Measurements from ENCODE around the gene SRRM5.
"Not testable (repeated sequence)": the region's sequence is repeated elsewhere in the genome, so short reads cannot be mapped to it uniquely, and the experiment has no call there.

SRRM5 gene

GRCh38 chr19:43598445-43599240, 13.2 kb upstream of the SRRM5 start:
- Mint-ChIP-seq H3K27me3 (no peaks in the 10 kb centered on the region), H3K27ac (peak overlapping the region; percentile 13 to 67), H3K4me3 (no peak overlapping the region), H3K9me3 (no peaks in the 10 kb centered on the region), H3K4me1 (peaks cover 43% of the 10 kb centered on the region)
- DNase-seq (no peak), ATAC-seq (no peak)

- H3K27ac Mint-ChIP-seq, result peak overlapping the region; percentile 11 to 27
- H3K4me3 Mint-ChIP-seq, result no peak overlapping the region
- peaks cover 33% of the 10 kb centered on the region for H3K4me1 Mint-ChIP-seq
- ATAC-seq (no peak), DNase-seq (no peak)
- no peaks in the 10 kb centered on the region for H3K9me3 Mint-ChIP-seq
- no peaks in the 10 kb centered on the region for H3K27me3 Mint-ChIP-seq
These were observed 12.1 kb upstream of the SRRM5 start for GRCh38 chr19:43599635-43600295.

GRCh38 chr19:43600326-43600725, 11.6 kb upstream of the SRRM5 start:
- not testable (repeated sequence) for H3K27me3 Mint-ChIP-seq, H3K9me3 Mint-ChIP-seq, DNase-seq, H3K27ac Mint-ChIP-seq, ATAC-seq, H3K4me3 Mint-ChIP-seq
- H3K4me1 Mint-ChIP-seq, result peaks cover 33% of the 10 kb centered on the region

GRCh38 chr19:43605875-43606568, 5.9 kb upstream of the SRRM5 start:
- ATAC-seq (no peak), DNase-seq (no peak)
- Mint-ChIP-seq H3K9me3 (no peaks in the 10 kb centered on the region), H3K27ac (peak overlapping the region in 1 of 2 donors; percentile 81), H3K4me1 (peaks cover 25% of the 10 kb centered on the region), H3K27me3 (no peaks in the 10 kb centered on the region), H3K4me3 (no peak overlapping the region)

GRCh38 chr19:43606569-43607229, 5.2 kb upstream of the SRRM5 start:
- Mint-ChIP-seq H3K4me3 (no peak overlapping the region), H3K9me3 (no peaks in the 10 kb centered on the region), H3K4me1 (peaks cover 25% of the 10 kb centered on the region), H3K27ac (no peak overlapping the region), H3K27me3 (no peaks in the 10 kb centered on the region)
- no peak for DNase-seq
- no peak for ATAC-seq

GRCh38 chr19:43607238-43608205, 4.4 kb upstream of the SRRM5 start:
- peak overlapping the region; percentile 6 to 91 for H3K27ac Mint-ChIP-seq
- DNase-seq, result no peak
- ATAC-seq, result peak; percentile 62
- peak overlapping the region in 1 of 2 donors; percentile 14 for H3K4me3 Mint-ChIP-seq
- no peaks in the 10 kb centered on the region for H3K9me3 Mint-ChIP-seq
- no peaks in the 10 kb centered on the region for H3K27me3 Mint-ChIP-seq
- H3K4me1 Mint-ChIP-seq, result peaks cover 25% of the 10 kb centered on the region

- ATAC-seq (no peak), DNase-seq (no peak)
- H3K4me1 Mint-ChIP-seq, result peaks cover 25% of the 10 kb centered on the region
- H3K9me3 Mint-ChIP-seq, result no peaks in the 10 kb centered on the region
- H3K4me3 Mint-ChIP-seq, result no peak overlapping the region
- H3K27ac Mint-ChIP-seq, result peak overlapping the region in 1 of 2 donors; percentile 28
- H3K27me3 Mint-ChIP-seq, result no peaks in the 10 kb centered on the region
These were observed 2.0 kb upstream of the SRRM5 start for GRCh38 chr19:43609872-43610271.

GRCh38 chr19:43610493-43610892, 1.4 kb upstream of the SRRM5 start:
- Mint-ChIP-seq H3K4me1 (peaks cover 25% of the 10 kb centered on the region), H3K4me3 (no peak overlapping the region), H3K9me3 (no peaks in the 10 kb centered on the region), H3K27ac (peak overlapping the region; percentile 59 to 83), H3K27me3 (no peaks in the 10 kb centered on the region)
- ATAC-seq (no peak), DNase-seq (no peak)

GRCh38 chr19:43612374-43612773, 486 bp downstream of the SRRM5 start:
- ATAC-seq (no peak), DNase-seq (no peak)
- Mint-ChIP-seq H3K4me1 (peaks cover 29% of the 10 kb centered on the region), H3K9me3 (no peaks in the 10 kb centered on the region), H3K27me3 (no peaks in the 10 kb centered on the region), H3K4me3 (no peak overlapping the region), H3K27ac (no peak overlapping the region)

- H3K27me3 Mint-ChIP-seq, result no peaks in the 10 kb centered on the region
- DNase-seq (no peak), ATAC-seq (no peak)
- H3K4me3 Mint-ChIP-seq, result no peak overlapping the region
- no peak overlapping the region for H3K27ac Mint-ChIP-seq
- no peaks in the 10 kb centered on the region for H3K9me3 Mint-ChIP-seq
- H3K4me1 Mint-ChIP-seq, result peaks cover 36% of the 10 kb centered on the region
These were observed 4.4 kb downstream of the SRRM5 start for GRCh38 chr19:43616306-43616705.

GRCh38 chr19:43616954-43617353, 5.1 kb downstream of the SRRM5 start:
- H3K9me3 Mint-ChIP-seq, result no peaks in the 10 kb centered on the region

GRCh38 chr19:43618921-43619261, 7.0 kb downstream of the SRRM5 start:
- Mint-ChIP-seq H3K4me3 (peak overlapping the region; percentile 93 to 95), H3K9me3 (no peaks in the 10 kb centered on the region), H3K27me3 (no peaks in the 10 kb centered on the region), H3K27ac (peak overlapping the region; percentile 98 to 99), H3K4me1 (peaks cover 40% of the 10 kb centered on the region)
- ATAC-seq (peak; percentile 71), DNase-seq (peak; percentile 60 to 67)

More at GRCh38 chr19:43616954-43617353, 5.1 kb downstream of the SRRM5 start:
- ATAC-seq (no peak), DNase-seq (no peak)
- Mint-ChIP-seq H3K4me1 (peaks cover 40% of the 10 kb centered on the region), H3K27ac (no peak overlapping the region), H3K4me3 (no peak overlapping the region), H3K27me3 (no peaks in the 10 kb centered on the region)

GRCh38 chr19:43619262-43620060, 7.6 kb downstream of the SRRM5 start, which contains the start of gene ZNF428:
Gene ZNF428 (minus strand): TSS chr19:43619629. CDS start chr19:43614304, 5,325 bp downstream.
- Mint-ChIP-seq H3K4me3 (peak within 1 kb of the TSS; percentile 93 to 95), H3K27ac (peak within 1 kb of the TSS; percentile 98 to 99), H3K9me3 (no peaks in the 10 kb centered on the region), H3K27me3 (no peaks in the 10 kb centered on the region), H3K4me1 (peaks cover 46% of the 10 kb centered on the region)
- DNase-seq, result peak; percentile 89 to 90
- peak; percentile 92 for ATAC-seq
